HCT116 (cell line): ENCODE data around the gene PARP14. TPM values are rescaled to one million over a fixed set of nuclear protein-coding genes. Genes with fewer than 3 reads are reported as not detected.

Experiments used
- ATAC-seq: fragments of 200-7000 bp; cut with Tn5 transposase; 2 replicates; pipeline ENCODE4 v1.9.1; 2020; ENCODE audit warnings: mild to moderate bottlenecking, moderate library complexity
- BruUV-seq: library from RNA; stranded (reverse); fragments of 400-500 nt; replicated peaks from 2 replicates; lab custom pipeline; 2021; lab: Mats Ljungman, UMichigan
- CTCF ChIA-PET: fragments of 300-600 bp; sonication (Branson Sonifier 250); formaldehyde crosslinking; loops from one replicate; lab custom pipeline; 2021; ENCODE audit warnings: antibody characterized with exemption; lab: Charles Lee
- POLR2A ChIA-PET: fragments of 300-600, 350-600 bp; sonication (Branson Sonifier 250); formaldehyde crosslinking; loops from one replicate; lab custom pipeline; 2021; ENCODE audit warnings: antibody characterized with exemption; lab: Charles Lee
- RAD21 ChIA-PET, 2 experiments: fragments of 300-600 bp; sonication (Branson Sonifier 250); formaldehyde crosslinking; loops; one replicate each; lab custom pipeline; 2023; ENCODE audit warnings: low total read pairs in 2 of 2; ENCODE audit not compliant: uncharacterized antibody in 2 of 2, unreplicated experiment in 2 of 2, low non-redundant PET in 1 of 2; lab: Charles Lee
- DNase-seq: peaks from one replicate; pipeline ENCODE4 v3.0.0-alpha.2; 2010; ENCODE audit warnings: low read depth, low spot score
- H2AFZ ChIP-seq: fragments of 200-600 bp; shearing (Covaris generic), sonication (generic); 2 replicates; pipeline ENCODE4 v1.6.1; 2017; ENCODE audit warnings: low read depth, mixed run types, mixed read lengths, antibody characterized with exemption, low read length; ENCODE audit not compliant: poor library complexity, severe bottlenecking
- H3K27ac ChIP-seq: 2 replicates; pipeline ENCODE4 v1.5.1; 2012; ENCODE audit warnings: low read depth, low read length
- H3K27me3 ChIP-seq: fragments of 200-600 bp; sonication (generic); 2 replicates; pipeline ENCODE4 v1.6.1; 2016; ENCODE audit warnings: mixed run types, low read length, mixed read lengths; ENCODE audit not compliant: insufficient read depth
- H3K36me3 ChIP-seq, 2 experiments: fragments of 200-500 bp in 1 of 2; fragments of 200-600 bp in 1 of 2; sonication (Bioruptor generic) in 1 of 2; sonication (generic) in 1 of 2; 2 replicates each; pipeline versions ENCODE4 v1.5.1 to v1.6.1; 2014 to 2016; ENCODE audit warnings: low read length in 2 of 2, inconsistent platforms in 1 of 2, mixed read lengths in 1 of 2, mixed run types in 1 of 2; ENCODE audit not compliant: insufficient read depth in 2 of 2, control insufficient read depth in 1 of 2
- H3K4me1 ChIP-seq, 2 experiments: fragments of 200-600 bp in 1 of 2; sonication (generic) in 1 of 2; 2 replicates each; pipeline versions ENCODE4 v1.5.1 to v1.6.1; 2012 to 2017; ENCODE audit warnings: low read length in 2 of 2, inconsistent platforms in 1 of 2, mild to moderate bottlenecking in 1 of 2, mixed read lengths in 1 of 2, mixed run types in 1 of 2, moderate library complexity in 1 of 2; ENCODE audit not compliant: insufficient read depth in 2 of 2, control insufficient read depth in 1 of 2
- H3K4me2 ChIP-seq: fragments of 200-600 bp; sonication (generic); 2 replicates; pipeline ENCODE4 v1.6.1; 2017; ENCODE audit warnings: mixed run types, low read length, mixed read lengths
- H3K4me3 ChIP-seq, 2 experiments: fragments of 200-600 bp in 1 of 2; sonication (generic) in 1 of 2; replicated peaks in 1 of 2; 2 replicates each; pipeline ENCODE4 v1.5.1; 2011 to 2016; ENCODE audit warnings: low read length in 2 of 2, control low read depth in 1 of 2, low read depth in 1 of 2, mild to moderate bottlenecking in 1 of 2, mixed read lengths in 1 of 2, mixed run types in 1 of 2
- H3K79me2 ChIP-seq: fragments of 200-600 bp; sonication (generic); 2 replicates; pipeline ENCODE4 v1.6.1; 2017; ENCODE audit warnings: mild to moderate bottlenecking, mixed run types, low read length, moderate library complexity, mixed read lengths; ENCODE audit not compliant: insufficient read depth
- H3K9ac ChIP-seq: fragments of 200-600 bp; sonication (generic); 2 replicates; pipeline ENCODE4 v1.6.1; 2016; ENCODE audit warnings: low read length, mixed read lengths
- H3K9me2 ChIP-seq: fragments of 200-600 bp; sonication (generic), shearing (Covaris generic); 2 replicates; pipeline ENCODE4 v1.6.1; 2017; ENCODE audit warnings: mixed run types, mild to moderate bottlenecking, moderate library complexity; ENCODE audit not compliant: insufficient read depth
- H3K9me3 ChIP-seq, 2 experiments: fragments of 200-500 bp in 1 of 2; fragments of 200-600 bp in 1 of 2; sonication (Bioruptor generic) in 1 of 2; sonication (generic) in 1 of 2; 2 replicates each; pipeline ENCODE4 v1.6.1; 2014 to 2017; ENCODE audit warnings: low read length in 2 of 2, mixed read lengths in 2 of 2, inconsistent platforms in 1 of 2, low read depth in 1 of 2, mild to moderate bottlenecking in 1 of 2, mixed run types in 1 of 2, moderate library complexity in 1 of 2; ENCODE audit not compliant: control insufficient read depth in 1 of 2, insufficient read depth in 1 of 2
- H4K20me1 ChIP-seq: fragments of 200-600 bp; sonication (generic), shearing (Covaris generic); 2 replicates; pipeline ENCODE4 v1.6.1; 2017; ENCODE audit warnings: mixed run types, mild to moderate bottlenecking, moderate library complexity; ENCODE audit not compliant: insufficient read depth
- CBX3 ChIP-seq: IDR thresholded peaks from 2 replicates; pipeline ENCODE4 v1.6.1; 2012; ENCODE audit warnings: low read depth
- EGR1 ChIP-seq: IDR thresholded peaks from 2 replicates; pipeline ENCODE4 v1.6.1; 2012; ENCODE audit warnings: low read depth
- ELF1 ChIP-seq: IDR thresholded peaks from 2 replicates; pipeline ENCODE4 v1.6.1; 2012; ENCODE audit warnings: low read depth, borderline replicate concordance
- EZH2phosphoT487 ChIP-seq: fragments of 200-600 bp; IDR thresholded peaks from 2 replicates; pipeline ENCODE4 v1.6.1; 2018; ENCODE audit warnings: antibody characterized with exemption, borderline replicate concordance
- JUND ChIP-seq: IDR thresholded peaks from 2 replicates; pipeline ENCODE4 v1.6.1; 2012
- RAD21 ChIP-seq: IDR thresholded peaks from 2 replicates; pipeline ENCODE4 v1.6.1; 2012; ENCODE audit warnings: low read depth, mild to moderate bottlenecking
- SIN3A ChIP-seq: IDR thresholded peaks from 2 replicates; pipeline ENCODE4 v1.6.1; 2012; ENCODE audit warnings: low read depth
- SRF ChIP-seq: IDR thresholded peaks from 2 replicates; pipeline ENCODE4 v1.6.1; 2012; ENCODE audit warnings: low read depth
- TCF7L2 ChIP-seq: IDR thresholded peaks from 2 replicates; pipeline ENCODE4 v1.7.0; 2011; ENCODE audit warnings: borderline replicate concordance, inconsistent platforms; ENCODE audit not compliant: insufficient read depth, insufficient read length; ENCODE audit errors: extremely low read depth
- YY1 ChIP-seq: IDR thresholded peaks from 2 replicates; pipeline ENCODE4 v1.6.1; 2011; ENCODE audit warnings: low read length, low read depth, moderate library complexity, mild to moderate bottlenecking; ENCODE audit not compliant: insufficient replicate concordance; ENCODE audit errors: extremely low read depth
- ZFX ChIP-seq: fragments of 450-650 bp; IDR thresholded peaks from 2 replicates; pipeline ENCODE4 v1.6.1; 2017
- intact Hi-C: fragments of 100-400 bp; cut with micrococcal nuclease; formaldehyde crosslinking; loops from 2 replicates; pipeline ENCODE4 v1.10.0; 2022
- total RNA-seq: library from RNA; stranded (reverse); gene quantifications from one replicate; pipeline ENCODE4 v1.2.1, GENCODE V29; 2021; ENCODE audit not compliant: unreplicated experiment
- TF ChIP-seq, protein P1 (sequence below): IDR thresholded peaks from 2 replicates; pipeline ENCODE4 v1.6.1; 2012
- TF ChIP-seq, protein P2 (sequence below): IDR thresholded peaks from 2 replicates; pipeline ENCODE4 v1.6.1; 2012; ENCODE audit warnings: low read depth
- TF ChIP-seq, protein P3 (sequence below): IDR thresholded peaks from 2 replicates; pipeline ENCODE4 v1.6.1; 2011; ENCODE audit warnings: mild to moderate bottlenecking, low read length, moderate library complexity; ENCODE audit not compliant: insufficient replicate concordance; ENCODE audit errors: extremely low read depth

The PARP14 gene
- total RNA-seq, 1 experiment from 2014 or later, result 12.2 TPM

DNA sequence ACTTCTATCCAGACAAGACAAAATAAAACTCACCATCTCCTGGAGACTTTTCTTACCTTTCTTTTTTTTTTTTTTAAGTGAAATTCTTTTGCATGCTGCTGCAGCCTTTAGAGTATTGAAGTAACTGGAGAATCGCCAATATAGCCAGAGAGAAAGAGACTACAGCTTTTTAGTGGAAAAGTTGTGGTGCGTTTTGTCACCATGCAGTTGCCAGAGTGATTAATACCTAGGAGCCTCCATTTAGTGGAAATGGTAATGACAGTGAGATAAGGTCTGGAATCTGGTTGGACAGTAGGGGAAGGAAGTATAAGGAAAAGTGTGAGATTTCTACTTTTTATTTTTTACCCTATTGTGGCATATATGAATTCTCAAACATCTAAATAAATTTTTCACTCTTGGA, 18.1 kb upstream of the PARP14 start:
- 0 out of 4 replicates have a peak, but pooled peaks cover 0 to 4% of the 10 kb centered on the region in 2 experiments for H3K4me1 ChIP-seq
- no peaks in the 10 kb centered on the region for H3K27me3 ChIP-seq
- H3K9me2 ChIP-seq, result no peaks in the 10 kb centered on the region
- peaks cover 0 to 7% of the 10 kb centered on the region in 2 experiments; a peak in 1 of 4 replicates for H3K9me3 ChIP-seq
- TF ChIP-seq TCF7L2, result no peak
- no peak for TF ChIP-seq ELF1
- TF ChIP-seq, protein P1, sequence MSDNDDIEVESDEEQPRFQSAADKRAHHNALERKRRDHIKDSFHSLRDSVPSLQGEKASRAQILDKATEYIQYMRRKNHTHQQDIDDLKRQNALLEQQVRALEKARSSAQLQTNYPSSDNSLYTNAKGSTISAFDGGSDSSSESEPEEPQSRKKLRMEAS, result no peak
- TF ChIP-seq ZFX, result no peak
- no peak for TF ChIP-seq YY1
- TF ChIP-seq CBX3, result no peak
- TF ChIP-seq SRF, result no peak
- no peak for TF ChIP-seq SIN3A
- TF ChIP-seq, protein P2, sequence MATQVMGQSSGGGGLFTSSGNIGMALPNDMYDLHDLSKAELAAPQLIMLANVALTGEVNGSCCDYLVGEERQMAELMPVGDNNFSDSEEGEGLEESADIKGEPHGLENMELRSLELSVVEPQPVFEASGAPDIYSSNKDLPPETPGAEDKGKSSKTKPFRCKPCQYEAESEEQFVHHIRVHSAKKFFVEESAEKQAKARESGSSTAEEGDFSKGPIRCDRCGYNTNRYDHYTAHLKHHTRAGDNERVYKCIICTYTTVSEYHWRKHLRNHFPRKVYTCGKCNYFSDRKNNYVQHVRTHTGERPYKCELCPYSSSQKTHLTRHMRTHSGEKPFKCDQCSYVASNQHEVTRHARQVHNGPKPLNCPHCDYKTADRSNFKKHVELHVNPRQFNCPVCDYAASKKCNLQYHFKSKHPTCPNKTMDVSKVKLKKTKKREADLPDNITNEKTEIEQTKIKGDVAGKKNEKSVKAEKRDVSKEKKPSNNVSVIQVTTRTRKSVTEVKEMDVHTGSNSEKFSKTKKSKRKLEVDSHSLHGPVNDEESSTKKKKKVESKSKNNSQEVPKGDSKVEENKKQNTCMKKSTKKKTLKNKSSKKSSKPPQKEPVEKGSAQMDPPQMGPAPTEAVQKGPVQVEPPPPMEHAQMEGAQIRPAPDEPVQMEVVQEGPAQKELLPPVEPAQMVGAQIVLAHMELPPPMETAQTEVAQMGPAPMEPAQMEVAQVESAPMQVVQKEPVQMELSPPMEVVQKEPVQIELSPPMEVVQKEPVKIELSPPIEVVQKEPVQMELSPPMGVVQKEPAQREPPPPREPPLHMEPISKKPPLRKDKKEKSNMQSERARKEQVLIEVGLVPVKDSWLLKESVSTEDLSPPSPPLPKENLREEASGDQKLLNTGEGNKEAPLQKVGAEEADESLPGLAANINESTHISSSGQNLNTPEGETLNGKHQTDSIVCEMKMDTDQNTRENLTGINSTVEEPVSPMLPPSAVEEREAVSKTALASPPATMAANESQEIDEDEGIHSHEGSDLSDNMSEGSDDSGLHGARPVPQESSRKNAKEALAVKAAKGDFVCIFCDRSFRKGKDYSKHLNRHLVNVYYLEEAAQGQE, result no peak
- no peak for TF ChIP-seq EGR1
- no peak for TF ChIP-seq JUND
- TF ChIP-seq EZH2phosphoT487, result no peak
- TF ChIP-seq RAD21, result no peak
- TF ChIP-seq, protein P3, sequence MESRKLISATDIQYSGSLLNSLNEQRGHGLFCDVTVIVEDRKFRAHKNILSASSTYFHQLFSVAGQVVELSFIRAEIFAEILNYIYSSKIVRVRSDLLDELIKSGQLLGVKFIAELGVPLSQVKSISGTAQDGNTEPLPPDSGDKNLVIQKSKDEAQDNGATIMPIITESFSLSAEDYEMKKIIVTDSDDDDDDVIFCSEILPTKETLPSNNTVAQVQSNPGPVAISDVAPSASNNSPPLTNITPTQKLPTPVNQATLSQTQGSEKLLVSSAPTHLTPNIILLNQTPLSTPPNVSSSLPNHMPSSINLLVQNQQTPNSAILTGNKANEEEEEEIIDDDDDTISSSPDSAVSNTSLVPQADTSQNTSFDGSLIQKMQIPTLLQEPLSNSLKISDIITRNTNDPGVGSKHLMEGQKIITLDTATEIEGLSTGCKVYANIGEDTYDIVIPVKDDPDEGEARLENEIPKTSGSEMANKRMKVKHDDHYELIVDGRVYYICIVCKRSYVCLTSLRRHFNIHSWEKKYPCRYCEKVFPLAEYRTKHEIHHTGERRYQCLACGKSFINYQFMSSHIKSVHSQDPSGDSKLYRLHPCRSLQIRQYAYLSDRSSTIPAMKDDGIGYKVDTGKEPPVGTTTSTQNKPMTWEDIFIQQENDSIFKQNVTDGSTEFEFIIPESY, result no peak
- H3K4me2 ChIP-seq, result no peak overlapping the region
- ChIA-PET POLR2A (no interaction called here), CTCF (no interaction called here), RAD21 (no interaction called here)
- H3K79me2 ChIP-seq, result no peaks in the 10 kb centered on the region
- BruUV-seq, result no TSS peak
- H3K4me3 ChIP-seq, result no peak overlapping the region
- H4K20me1 ChIP-seq, result no peaks in the 10 kb centered on the region
- no peak overlapping the region for H2AFZ ChIP-seq
- no peak for ATAC-seq
- no peak for DNase-seq
- no peak overlapping the region for H3K9ac ChIP-seq
- no peaks in the 10 kb centered on the region for H3K36me3 ChIP-seq
- H3K27ac ChIP-seq, result no peak overlapping the region
- intact Hi-C loops, result no loop called here
